Measurements from ENCODE around the gene TLR9. TPM values are rescaled to one million over a fixed set of nuclear protein-coding genes. Genes with fewer than 3 reads are reported as not detected.

TLR9 gene
- total RNA-seq, 1 experiment from 2014 or later: not detected

DNA sequence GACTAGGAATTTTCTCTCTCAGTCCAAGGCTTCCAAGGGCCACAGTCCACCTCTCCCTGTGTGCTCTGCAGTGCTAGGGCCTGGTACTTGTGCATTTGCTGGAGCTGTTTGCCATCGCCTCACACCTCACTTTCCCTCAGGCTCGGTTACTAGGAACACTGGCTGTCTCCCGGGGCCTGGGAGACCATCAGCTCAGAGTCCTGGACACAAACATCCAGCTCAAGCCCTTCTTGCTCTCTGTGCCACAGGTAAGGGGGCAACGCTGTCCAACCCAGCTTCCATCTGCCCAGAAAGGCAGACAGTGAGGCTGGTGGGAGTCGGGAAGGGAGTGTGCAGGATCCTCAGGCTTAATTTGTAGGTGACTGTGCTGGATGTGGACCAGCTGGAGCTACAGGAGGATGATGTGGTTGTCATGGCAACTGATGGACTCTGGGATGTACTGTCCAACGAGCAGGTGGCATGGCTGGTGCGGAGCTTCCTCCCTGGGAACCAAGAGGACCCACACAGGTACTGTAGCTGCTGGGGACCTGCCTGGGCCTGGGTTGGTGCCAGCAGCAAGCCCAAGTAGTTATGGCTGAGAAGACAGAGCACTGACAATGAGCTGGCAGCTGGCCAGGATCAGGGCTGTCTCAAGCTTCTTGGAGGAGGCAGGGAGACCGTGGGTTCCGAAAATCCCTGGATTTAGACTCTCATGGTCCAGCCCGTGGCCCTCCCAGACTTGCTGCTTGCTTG, 23.5 kb upstream of the TLR9 start:
- no peak overlapping the region for H2AK5ac ChIP-seq (ENCODE audit: insufficient read length, low read length)
- no peak overlapping the region for H3K4ac ChIP-seq (ENCODE audit: low read depth, low read length)
- H2BK5ac ChIP-seq (ENCODE audit: insufficient read length, low read length): no peak overlapping the region
- no peak overlapping the region for H3K9ac ChIP-seq (ENCODE audit: extremely low read depth, insufficient read length, low read length)
- Mint-ChIP-seq H3K4me1 (peaks cover 0 to 10% of the 10 kb centered on the region in 2 experiments; a peak in 3 of 4 replicates), H3K27ac (no peak overlapping the region), H3K9me3 (no peaks in the 10 kb centered on the region), H3K4me3 (no peak overlapping the region), H3K27me3 (ENCODE audit: low read depth) (peaks cover 32% of the 10 kb centered on the region), H3K36me3 (ENCODE audit: insufficient read depth in 1 of 3, low read depth in 3 of 3) (peaks cover 6 to 56% (median 20%) of the 10 kb centered on the region in 3 experiments; a peak in 5 of 7 replicates)
- no peak overlapping the region for H4K5ac ChIP-seq (ENCODE audit: insufficient read length, low read depth, low read length)
- no peak overlapping the region for H2BK20ac ChIP-seq (ENCODE audit: low read depth, low read length, poor library complexity, severe bottlenecking)
- no peaks in the 10 kb centered on the region for H3K79me2 ChIP-seq (ENCODE audit: insufficient read depth, low read length)
- H3K9me3 ChIP-seq (ENCODE audit: control insufficient read depth, low read depth, low read length): no peaks in the 10 kb centered on the region
- no peak overlapping the region for H3K23ac ChIP-seq (ENCODE audit: insufficient read length, low read depth, low read length)
- no peak overlapping the region for H2AFZ ChIP-seq (ENCODE audit: low read length)
- no peaks in the 10 kb centered on the region for H3K4me1 ChIP-seq (ENCODE audit: insufficient read depth, low read length)
- H2BK12ac ChIP-seq (ENCODE audit: insufficient read length, low read depth, low read length): no peak overlapping the region
- H4K20me1 ChIP-seq (ENCODE audit: control insufficient read depth, insufficient read depth, insufficient read length): no peaks in the 10 kb centered on the region
- no peak overlapping the region for H3T11ph ChIP-seq (ENCODE audit: low read length)
- H3K4me2 ChIP-seq (ENCODE audit: insufficient read depth, insufficient read length, low read length): no peak overlapping the region
- H2BK120ac ChIP-seq (ENCODE audit: low read depth, low read length, poor library complexity, severe bottlenecking): no peak overlapping the region
- peak; percentile 29 for DNase-seq
- TF ChIP-seq, protein P1, sequence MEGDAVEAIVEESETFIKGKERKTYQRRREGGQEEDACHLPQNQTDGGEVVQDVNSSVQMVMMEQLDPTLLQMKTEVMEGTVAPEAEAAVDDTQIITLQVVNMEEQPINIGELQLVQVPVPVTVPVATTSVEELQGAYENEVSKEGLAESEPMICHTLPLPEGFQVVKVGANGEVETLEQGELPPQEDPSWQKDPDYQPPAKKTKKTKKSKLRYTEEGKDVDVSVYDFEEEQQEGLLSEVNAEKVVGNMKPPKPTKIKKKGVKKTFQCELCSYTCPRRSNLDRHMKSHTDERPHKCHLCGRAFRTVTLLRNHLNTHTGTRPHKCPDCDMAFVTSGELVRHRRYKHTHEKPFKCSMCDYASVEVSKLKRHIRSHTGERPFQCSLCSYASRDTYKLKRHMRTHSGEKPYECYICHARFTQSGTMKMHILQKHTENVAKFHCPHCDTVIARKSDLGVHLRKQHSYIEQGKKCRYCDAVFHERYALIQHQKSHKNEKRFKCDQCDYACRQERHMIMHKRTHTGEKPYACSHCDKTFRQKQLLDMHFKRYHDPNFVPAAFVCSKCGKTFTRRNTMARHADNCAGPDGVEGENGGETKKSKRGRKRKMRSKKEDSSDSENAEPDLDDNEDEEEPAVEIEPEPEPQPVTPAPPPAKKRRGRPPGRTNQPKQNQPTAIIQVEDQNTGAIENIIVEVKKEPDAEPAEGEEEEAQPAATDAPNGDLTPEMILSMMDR (conservative IDR thresholded peaks at IDR 0.05): no peak
- no peak overlapping the region for H3K14ac ChIP-seq (ENCODE audit: insufficient read depth, low read length)
- H4K8ac ChIP-seq (replicated peaks; ENCODE audit: insufficient read length, low read depth, low read length): no peak overlapping the region
- no peaks in the 10 kb centered on the region for H3K79me1 ChIP-seq (ENCODE audit: insufficient read depth, low read depth, low read length, poor library complexity, severe bottlenecking)
- H3K18ac ChIP-seq (ENCODE audit: insufficient read length, low read depth, low read length): no peak overlapping the region
- H2BK15ac ChIP-seq (ENCODE audit: low read depth, low read length): no peak overlapping the region
- peaks cover 3% of the 10 kb centered on the region for H3K23me2 ChIP-seq (ENCODE audit: insufficient read length, low read depth, low read length, poor library complexity, severe bottlenecking)
- H3K56ac ChIP-seq (ENCODE audit: insufficient read length, low read depth, low read length): no peak overlapping the region
- WGBS (ENCODE audit: extremely low coverage, insufficient read length, low lambda C conversion rate): no CpG with 5 or more reads among the region's 10 CpGs
- peaks cover 14% of the 10 kb centered on the region; the same call in 1 of the 2 replicates for H3K27me3 ChIP-seq (ENCODE audit: insufficient read depth, low read length)
- no peak overlapping the region for H4K91ac ChIP-seq (ENCODE audit: insufficient read length, low read depth, low read length)
- H3K27ac ChIP-seq (ENCODE audit: insufficient read length, low read depth, low read length): no peak overlapping the region
